ENCODE data around the gene PIGU.

PIGU gene

DNA sequence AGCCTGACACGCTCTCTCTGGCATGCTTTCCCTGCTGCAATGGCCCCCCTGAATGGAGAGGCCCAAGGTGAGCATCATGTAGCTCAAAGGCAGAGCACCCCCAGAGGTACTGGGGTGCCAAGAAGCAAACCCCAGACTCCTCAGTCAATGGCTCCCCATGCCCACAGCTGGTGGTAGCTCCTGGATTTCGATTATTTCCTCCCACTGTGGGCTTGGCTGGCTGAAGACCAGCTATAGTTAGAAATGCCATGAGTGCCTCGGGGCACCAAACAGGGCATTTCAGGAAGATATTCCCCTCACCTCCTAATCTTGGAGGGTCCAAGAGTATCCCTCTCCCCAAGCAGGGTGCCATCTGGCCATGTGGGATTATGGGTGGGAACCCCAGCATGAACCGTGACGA lies 101.6 kb downstream of the PIGU start:
- no peak for DNase-seq

GRCh38 chr20:34574861-34575260 lies 102.0 kb downstream of the PIGU start:
- no peak for DNase-seq

- no peak for DNase-seq
These were observed 102.5 kb downstream of the PIGU start for GRCh38 chr20:34574426-34574825.

GRCh38 chr20:34573541-34574300 lies 103.2 kb downstream of the PIGU start:
- DNase-seq, result no peak

- DNase-seq, result no peak
These were observed 105.1 kb downstream of the PIGU start for GRCh38 chr20:34571753-34572152.

GRCh38 chr20:34570859-34571306 lies 106.0 kb downstream of the PIGU start:
- no peak for DNase-seq

DNA sequence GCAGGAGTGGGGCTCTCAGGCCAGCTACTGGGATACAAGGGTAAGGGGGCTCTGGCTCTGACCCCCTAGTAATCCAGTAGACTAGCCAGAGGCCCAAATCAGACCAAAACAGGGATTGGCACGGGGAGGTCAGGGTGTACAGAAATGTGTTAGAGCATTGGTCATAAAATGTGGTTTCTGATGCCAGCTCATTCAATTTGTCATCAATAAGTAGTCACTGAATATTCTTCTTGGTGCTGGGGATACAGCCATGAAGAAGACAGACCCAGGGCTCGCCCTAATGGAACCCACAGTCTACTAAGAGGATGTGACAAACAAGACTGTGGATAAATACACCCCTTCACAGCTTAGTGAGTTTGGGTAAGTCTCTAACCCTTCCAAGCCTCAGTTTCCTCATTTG lies 107.3 kb downstream of the PIGU start:
- no peak for DNase-seq

DNA sequence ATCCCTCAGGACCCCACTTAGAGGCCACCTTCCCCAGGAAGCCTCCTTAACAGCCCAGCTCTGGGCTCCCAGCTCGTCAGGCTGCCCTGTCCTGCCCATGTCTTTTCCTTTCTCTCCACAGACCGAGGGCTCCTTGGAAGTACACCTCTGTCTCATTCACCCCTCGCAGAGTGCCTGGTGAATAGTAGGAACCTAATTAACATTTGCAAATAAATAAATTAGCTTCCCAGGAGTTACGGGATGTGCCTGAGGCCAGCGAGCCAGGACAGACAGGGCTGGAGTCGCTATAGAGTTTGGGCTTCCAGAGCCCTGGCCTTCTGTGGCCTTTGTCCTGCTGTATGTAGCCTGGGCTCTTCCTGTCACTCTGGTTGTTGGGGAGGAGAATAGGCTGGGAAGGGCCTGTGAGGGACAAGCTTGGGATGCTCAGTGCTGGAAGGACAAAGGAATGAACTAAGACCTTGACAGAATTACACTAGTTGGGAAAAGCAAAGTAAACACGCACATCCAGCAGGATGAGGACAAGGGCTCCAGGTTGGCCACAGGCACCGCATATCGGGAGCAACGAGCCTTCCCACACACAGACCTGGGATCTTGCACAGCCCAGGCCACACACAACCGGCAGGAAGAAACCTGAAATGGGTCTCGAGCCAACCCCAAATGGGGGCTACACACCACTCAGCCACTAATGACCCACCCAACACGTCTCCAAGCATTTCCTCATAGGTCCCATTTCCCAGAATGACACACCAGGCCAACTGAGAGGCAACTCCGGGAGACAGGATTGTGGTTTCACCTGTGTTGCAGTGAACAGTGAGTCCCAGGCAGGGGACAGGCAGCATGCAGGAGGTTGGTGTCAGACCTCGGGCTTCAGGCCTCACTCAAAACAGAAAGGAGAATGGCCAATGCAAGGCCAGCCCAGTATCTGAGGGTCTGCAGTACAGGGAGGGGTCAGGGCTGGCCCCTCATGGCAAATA lies 108.7 kb downstream of the PIGU start:
- no peak for DNase-seq

- no peak for DNase-seq
These were observed 109.7 kb downstream of the PIGU start for GRCh38 chr20:34566978-34567891.

- no peak for DNase-seq
These were observed 112.1 kb downstream of the PIGU start for GRCh38 chr20:34564833-34565232.

DNA sequence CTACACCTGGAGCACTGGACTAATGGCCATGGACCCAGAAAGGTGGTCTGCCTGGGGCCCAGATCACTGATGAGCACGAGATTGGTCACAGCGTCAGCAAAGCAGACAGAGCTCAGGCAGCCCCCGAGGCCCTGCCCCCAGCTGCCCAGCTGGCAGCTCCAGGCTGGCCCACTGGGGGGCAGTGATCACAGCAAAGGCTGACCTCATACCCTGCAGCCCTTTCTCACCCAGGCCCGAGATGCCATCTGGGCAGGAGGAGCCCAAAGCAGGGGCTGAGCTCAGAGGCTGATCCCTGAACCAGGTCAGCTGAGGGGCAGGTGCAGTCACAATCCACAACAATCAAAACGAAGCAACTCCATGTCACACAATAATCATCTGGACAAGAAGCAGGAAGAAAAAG lies 114.3 kb downstream of the PIGU start:
- no peak for DNase-seq

- DNase-seq, result no peak
These were observed 115.2 kb downstream of the PIGU start for GRCh38 chr20:34561661-34562060.

DNA sequence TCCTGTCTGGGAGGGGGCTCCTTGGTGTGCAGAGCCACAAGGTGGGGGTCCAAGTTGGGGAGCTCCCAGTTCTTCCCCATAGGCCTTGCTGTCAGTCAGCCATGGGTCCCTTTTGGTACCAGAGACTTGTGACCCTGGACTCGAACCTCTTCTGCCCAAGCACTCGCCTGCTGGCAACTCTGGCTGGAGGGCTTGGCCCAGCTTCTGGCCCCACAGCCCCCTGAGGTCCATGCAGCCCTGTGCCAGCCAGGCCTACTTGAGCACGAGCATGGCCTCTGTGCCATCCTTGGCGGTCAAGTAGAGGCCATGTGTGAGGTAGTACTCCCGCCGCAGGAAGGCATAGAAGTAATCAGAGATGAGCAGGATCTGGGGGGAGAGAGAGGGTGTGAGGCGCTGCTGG lies 116.3 kb downstream of the PIGU start:
- DNase-seq, result no peak

DNA sequence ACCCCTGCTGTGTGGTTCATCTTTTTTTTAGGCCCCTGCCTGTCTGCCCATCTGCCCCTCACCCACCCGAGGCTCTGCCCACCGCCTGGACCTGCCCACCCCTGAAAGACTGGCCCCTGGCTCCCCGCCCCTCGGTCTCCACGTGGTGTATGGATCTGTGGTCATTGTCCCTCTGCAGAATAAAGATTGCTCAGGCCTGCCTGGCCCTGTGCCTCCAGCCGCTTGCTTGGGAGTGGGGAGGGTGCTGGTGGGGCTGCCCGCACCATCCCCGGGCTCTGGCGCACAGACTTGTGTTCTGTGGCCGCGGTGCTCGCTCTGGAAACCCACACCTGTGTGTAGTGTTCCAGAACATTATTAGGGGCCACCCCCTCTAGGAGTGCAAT lies 116.8 kb downstream of the PIGU start:
- DNase-seq, result no peak

DNA sequence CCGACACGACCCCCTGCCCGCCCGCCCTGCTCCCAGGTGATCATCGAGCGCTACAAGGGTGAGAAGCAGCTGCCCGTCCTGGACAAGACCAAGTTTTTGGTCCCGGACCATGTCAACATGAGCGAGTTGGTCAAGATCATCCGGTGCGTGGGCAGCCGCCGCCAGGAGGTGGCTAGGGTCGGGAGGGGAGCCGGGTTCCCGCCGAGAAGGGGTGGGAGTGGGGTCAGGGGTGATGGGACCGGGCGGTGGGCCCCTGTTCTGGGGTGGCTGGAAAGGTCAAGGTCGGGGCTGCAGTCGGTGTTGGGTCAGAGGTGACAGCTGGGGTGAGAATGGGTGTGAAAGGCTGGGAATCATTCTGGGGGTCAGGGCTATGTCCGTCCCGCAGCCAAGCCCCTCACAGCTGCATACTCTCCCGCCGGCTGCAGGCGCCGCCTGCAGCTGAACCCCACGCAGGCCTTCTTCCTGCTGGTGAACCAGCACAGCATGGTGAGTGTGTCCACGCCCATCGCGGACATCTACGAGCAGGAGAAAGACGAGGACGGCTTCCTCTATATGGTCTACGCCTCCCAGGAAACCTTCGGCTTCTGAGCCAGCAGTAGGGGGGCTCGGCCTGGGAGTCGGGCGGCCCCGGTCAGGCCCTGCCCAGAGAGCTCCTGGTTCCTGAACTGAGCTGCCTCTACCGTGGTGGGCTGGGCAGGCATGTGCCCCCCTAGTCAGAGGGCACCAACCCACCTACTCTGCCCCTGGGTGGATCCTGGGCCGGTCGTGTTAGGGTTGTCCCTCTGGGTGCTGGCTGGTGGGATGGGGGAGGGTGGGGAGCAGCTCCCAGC lies 117.4 kb downstream of the PIGU start:
- no peak for DNase-seq

GRCh38 chr20:34558320-34559218 lies 118.3 kb downstream of the PIGU start, which contains the start of gene MAP1LC3A:
Gene MAP1LC3A (plus strand): TSS chr20:34558718. CDS start chr20:34558869, 151 bp downstream.
- DNase-seq, result no peak

DNA sequence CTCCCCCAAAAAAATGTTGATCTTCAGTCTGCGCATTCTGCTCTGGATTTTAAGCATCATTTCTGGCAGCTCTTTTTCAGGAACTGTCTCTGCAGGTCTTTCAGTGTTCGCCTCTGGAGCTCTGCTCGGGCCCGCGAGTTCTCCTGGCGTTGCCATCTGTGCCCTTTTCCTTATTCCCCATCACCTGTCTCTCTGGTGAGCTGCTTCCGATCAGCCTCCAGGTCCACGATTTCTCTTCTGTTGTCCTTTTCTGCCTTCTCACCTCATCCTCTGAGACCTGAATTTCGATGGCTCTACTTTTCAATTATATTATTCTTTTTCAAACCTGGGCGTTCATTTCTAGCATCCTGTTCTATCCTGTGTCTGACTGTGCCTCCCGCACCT lies 119.0 kb downstream of the PIGU start:
- DNase-seq, result no peak

GRCh38 chr20:34553366-34553867 lies 123.5 kb downstream of the PIGU start:
- DNase-seq, result no peak

- DNase-seq, result no peak
These were observed 124.3 kb downstream of the PIGU start for GRCh38 chr20:34552569-34552968.

GRCh38 chr20:34549929-34550305 lies 127.0 kb downstream of the PIGU start:
- DNase-seq, result no peak
